OCI-LY7 (cell line): ENCODE data around the gene PARVG.

ENCODE experiments used
- EZH2phosphoT487 ChIP-seq: fragments of 200-600 bp; sonication (generic); IDR thresholded peaks from 2 replicates; pipeline ENCODE4 v1.6.1; 2018; ENCODE audit warnings: low read depth, borderline replicate concordance, mild to moderate bottlenecking, mixed run types, antibody characterized with exemption, low read length, moderate library complexity, mixed read lengths
- TF ChIP-seq, protein P1 (sequence below): fragments of 200-600 bp; sonication (generic); conservative IDR thresholded peaks from 2 replicates; pipeline ENCODE4 v1.5.1; 2014; ENCODE audit warnings: mild to moderate bottlenecking, antibody characterized with exemption, low read length, moderate library complexity, mixed read lengths

DNA sequence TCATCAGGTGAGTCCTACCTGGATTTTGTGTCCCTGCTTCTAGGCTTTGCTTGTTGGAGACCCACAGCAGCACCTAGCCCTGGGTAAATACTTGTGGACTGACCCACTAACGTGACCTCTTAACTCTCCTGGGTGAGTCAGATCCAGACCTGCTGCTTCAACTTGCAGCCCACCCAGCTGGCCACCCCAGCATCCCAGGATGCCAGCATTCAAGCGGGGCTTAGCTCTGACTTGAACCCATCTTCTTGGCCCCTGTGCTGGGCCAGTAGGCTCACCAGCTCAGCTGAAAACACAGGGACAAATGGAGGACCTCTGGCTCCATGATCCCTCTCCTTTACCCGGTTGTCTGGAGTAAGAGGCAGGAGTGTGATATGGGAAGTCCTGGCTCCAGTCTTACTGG, 33.5 kb downstream of the PARVG start:
- no peak for TF ChIP-seq EZH2phosphoT487
- TF ChIP-seq, protein P1, sequence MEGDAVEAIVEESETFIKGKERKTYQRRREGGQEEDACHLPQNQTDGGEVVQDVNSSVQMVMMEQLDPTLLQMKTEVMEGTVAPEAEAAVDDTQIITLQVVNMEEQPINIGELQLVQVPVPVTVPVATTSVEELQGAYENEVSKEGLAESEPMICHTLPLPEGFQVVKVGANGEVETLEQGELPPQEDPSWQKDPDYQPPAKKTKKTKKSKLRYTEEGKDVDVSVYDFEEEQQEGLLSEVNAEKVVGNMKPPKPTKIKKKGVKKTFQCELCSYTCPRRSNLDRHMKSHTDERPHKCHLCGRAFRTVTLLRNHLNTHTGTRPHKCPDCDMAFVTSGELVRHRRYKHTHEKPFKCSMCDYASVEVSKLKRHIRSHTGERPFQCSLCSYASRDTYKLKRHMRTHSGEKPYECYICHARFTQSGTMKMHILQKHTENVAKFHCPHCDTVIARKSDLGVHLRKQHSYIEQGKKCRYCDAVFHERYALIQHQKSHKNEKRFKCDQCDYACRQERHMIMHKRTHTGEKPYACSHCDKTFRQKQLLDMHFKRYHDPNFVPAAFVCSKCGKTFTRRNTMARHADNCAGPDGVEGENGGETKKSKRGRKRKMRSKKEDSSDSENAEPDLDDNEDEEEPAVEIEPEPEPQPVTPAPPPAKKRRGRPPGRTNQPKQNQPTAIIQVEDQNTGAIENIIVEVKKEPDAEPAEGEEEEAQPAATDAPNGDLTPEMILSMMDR = no peak
